Caco-2 (cell line): ENCODE data around the gene PPFIA1. TPM values are rescaled to one million over a fixed set of nuclear protein-coding genes. Genes with fewer than 3 reads are reported as not detected.

Source experiments
- BruUV-seq: library from RNA; stranded (reverse); fragments of 400-500 nt; replicated peaks from 2 replicates; lab custom pipeline; 2021; lab: Mats Ljungman, UMichigan
- CTCF ChIA-PET: fragments of 300-600 bp; sonication (Branson Sonifier 250); formaldehyde crosslinking; loops from one replicate; lab custom pipeline; 2022; ENCODE audit warnings: antibody characterized with exemption; lab: Charles Lee
- POLR2A ChIA-PET: fragments of 300-600 bp; sonication (Branson Sonifier 250); formaldehyde crosslinking; loops from one replicate; lab custom pipeline; 2022; ENCODE audit warnings: antibody characterized with exemption; lab: Charles Lee
- DNase-seq, 2 experiments: peaks; one replicate each; pipeline versions ENCODE4 v3.0.0 to v3.0.0-alpha.2; 2020 to 2022
- H3K27me3 ChIP-seq: replicated peaks from 2 replicates; pipeline ENCODE4 v1.6.0; 2011; ENCODE audit warnings: low read length; ENCODE audit not compliant: control insufficient read depth, insufficient read depth
- H3K36me3 ChIP-seq: 2 replicates; pipeline ENCODE4 v1.5.1; 2011; ENCODE audit warnings: low read length; ENCODE audit not compliant: control insufficient read depth, insufficient read depth
- H3K4me1 ChIP-seq: fragments of 250-450 bp; sonication (Bioruptor Pico); 2 replicates; pipeline ENCODE4 v1.5.1; 2020; ENCODE audit warnings: mild to moderate bottlenecking
- H3K4me3 ChIP-seq: 2 replicates; pipeline ENCODE4 v1.5.1; 2011; ENCODE audit warnings: low read depth, mild to moderate bottlenecking, control low read depth, low read length
- H3K9me3 ChIP-seq: fragments of 250-450 bp; sonication (Bioruptor Pico); 2 replicates; pipeline ENCODE4 v1.5.1; 2020; ENCODE audit warnings: mild to moderate bottlenecking, moderate library complexity
- H3K27ac Mint-ChIP-seq: one replicate; pipeline ENCODE4 v1.8.0; 2022; ENCODE audit warnings: mixed read lengths; ENCODE audit not compliant: unreplicated experiment
- H3K27me3 Mint-ChIP-seq: one replicate; pipeline ENCODE4 v1.8.0; 2022; ENCODE audit warnings: mixed read lengths; ENCODE audit not compliant: insufficient read depth, unreplicated experiment
- H3K36me3 Mint-ChIP-seq: one replicate; pipeline ENCODE4 v1.8.0; 2022; ENCODE audit warnings: mild to moderate bottlenecking, mixed read lengths; ENCODE audit not compliant: insufficient read depth, unreplicated experiment
- H3K4me1 Mint-ChIP-seq: one replicate; pipeline ENCODE4 v1.8.0; 2022; ENCODE audit warnings: low read depth, mixed read lengths; ENCODE audit not compliant: unreplicated experiment
- H3K4me3 Mint-ChIP-seq: one replicate; pipeline ENCODE4 v1.8.0; 2022; ENCODE audit warnings: mild to moderate bottlenecking, moderate library complexity, mixed read lengths; ENCODE audit not compliant: unreplicated experiment
- H3K9me3 Mint-ChIP-seq: one replicate; pipeline ENCODE4 v1.8.0; 2022; ENCODE audit warnings: mixed read lengths; ENCODE audit not compliant: unreplicated experiment
- CTCF ChIP-seq, 2 experiments: fragments of 200-600 bp in 1 of 2; IDR thresholded peaks; 1 replicate in 1 of 2; 2 replicates in 1 of 2; pipeline versions ENCODE4 v1.5.1 to v1.8.0; 2011 to 2022; ENCODE audit warnings: antibody characterized with exemption in 1 of 2, control low read depth in 1 of 2, inconsistent platforms in 1 of 2, low read depth in 1 of 2, low read length in 1 of 2, mild to moderate bottlenecking in 1 of 2, moderate library complexity in 1 of 2; ENCODE audit not compliant: insufficient read depth in 1 of 2, severe bottlenecking in 1 of 2, unreplicated experiment in 1 of 2
- intact Hi-C: fragments of 100-400 bp; cut with micrococcal nuclease; formaldehyde crosslinking; loops from one replicate; pipeline ENCODE4 v1.10.0; 2022; ENCODE audit not compliant: unreplicated experiment
- total RNA-seq: library from RNA; stranded (reverse); gene quantifications from 2 replicates; pipeline ENCODE4 v1.2.3, GENCODE V29; 2022

Gene PPFIA1
- total RNA-seq, 1 experiment from 2014 or later = 148 TPM

- TF ChIP-seq CTCF (IDR thresholded peaks at IDR 0.05; ENCODE audit: insufficient read depth in 1 of 2, low read depth in 1 of 2, low read length in 1 of 2, severe bottlenecking in 1 of 2, unreplicated experiment in 1 of 2) = no peak
- intact Hi-C loops = no loop called here
- Histone ChIP-seq H3K36me3 (0 out of 2 replicates have a peak, but pooled peaks cover 2% of the 10 kb centered on the region), H3K27me3 (no peaks in the 10 kb centered on the region), H3K9me3 (no peaks in the 10 kb centered on the region), H3K4me3 (no peak overlapping the region), H3K4me1 (peaks cover 28% of the 10 kb centered on the region)
- no peak for DNase-seq
- Mint-ChIP-seq H3K27me3 (no peaks in the 10 kb centered on the region), H3K4me1 (peaks cover 36% of the 10 kb centered on the region), H3K9me3 (no peaks in the 10 kb centered on the region), H3K36me3 (peaks cover 69% of the 10 kb centered on the region), H3K4me3 (no peak overlapping the region), H3K27ac (peak overlapping the region; percentile 96)
- POLR2A ChIA-PET = no interaction called here
- BruUV-seq = no TSS peak
- CTCF ChIA-PET = no interaction called here
These were observed 130.2 kb downstream of the PPFIA1 start for GRCh38 chr11:70400643-70401042.

- H3K4me3 Mint-ChIP-seq = no peak overlapping the region
- intact Hi-C loops = no loop called here
- ChIA-PET POLR2A (no interaction called here), CTCF (no interaction called here)
- Histone ChIP-seq H3K4me1 (peaks cover 23% of the 10 kb centered on the region), H3K27me3 (no peaks in the 10 kb centered on the region), H3K4me3 (no peak overlapping the region), H3K9me3 (no peaks in the 10 kb centered on the region), H3K36me3 (0 out of 2 replicates have a peak, but pooled peaks cover 4% of the 10 kb centered on the region)
- no peaks in the 10 kb centered on the region for H3K27me3 Mint-ChIP-seq
- H3K9me3 Mint-ChIP-seq = no peaks in the 10 kb centered on the region
- no peak overlapping the region for H3K27ac Mint-ChIP-seq
- no peak for DNase-seq
- BruUV-seq = TSS peak; percentile 5
- TF ChIP-seq CTCF (IDR thresholded peaks at IDR 0.05; ENCODE audit: insufficient read depth in 1 of 2, low read depth in 1 of 2, low read length in 1 of 2, severe bottlenecking in 1 of 2, unreplicated experiment in 1 of 2) = no peak
- H3K4me1 Mint-ChIP-seq = peaks cover 35% of the 10 kb centered on the region
- peaks cover 78% of the 10 kb centered on the region for H3K36me3 Mint-ChIP-seq
These were observed 131.5 kb downstream of the PPFIA1 start for GRCh38 chr11:70402016-70402415.

GRCh38 chr11:70402685-70403084 lies 132.2 kb downstream of the PPFIA1 start:
- Histone ChIP-seq H3K4me3 (no peak overlapping the region), H3K36me3 (0 out of 2 replicates have a peak, but pooled peaks cover 4% of the 10 kb centered on the region), H3K9me3 (no peaks in the 10 kb centered on the region), H3K4me1 (peaks cover 21% of the 10 kb centered on the region), H3K27me3 (no peaks in the 10 kb centered on the region)
- Mint-ChIP-seq H3K27ac (no peak overlapping the region), H3K36me3 (peaks cover 79% of the 10 kb centered on the region), H3K4me3 (no peak overlapping the region), H3K9me3 (no peaks in the 10 kb centered on the region), H3K27me3 (no peaks in the 10 kb centered on the region), H3K4me1 (peaks cover 28% of the 10 kb centered on the region)
- TF ChIP-seq CTCF (IDR thresholded peaks at IDR 0.05; ENCODE audit: insufficient read depth in 1 of 2, low read depth in 1 of 2, low read length in 1 of 2, severe bottlenecking in 1 of 2, unreplicated experiment in 1 of 2) = no peak
- intact Hi-C loops = no loop called here
- no TSS peak for BruUV-seq
- CTCF ChIA-PET = no interaction called here
- no peak for DNase-seq
- POLR2A ChIA-PET = no interaction called here
